GM12801 (cell line): ENCODE measurements around the gene ZNF330.

Experiments
- TF ChIP-seq, protein P1 (sequence below): IDR thresholded peaks from one replicate; pipeline ENCODE4 v1.5.1; 2011; ENCODE audit warnings: control low read depth; ENCODE audit not compliant: insufficient read length; ENCODE audit errors: extremely low read depth

ZNF330 gene

GRCh38 chr4:141220691-141221659, at the start of gene ZNF330:
Gene ZNF330, plus strand, starts transcription at chr4:141220895. Its CDS starts 1,477 bp downstream, at chr4:141222372.
- TF ChIP-seq, protein P1, sequence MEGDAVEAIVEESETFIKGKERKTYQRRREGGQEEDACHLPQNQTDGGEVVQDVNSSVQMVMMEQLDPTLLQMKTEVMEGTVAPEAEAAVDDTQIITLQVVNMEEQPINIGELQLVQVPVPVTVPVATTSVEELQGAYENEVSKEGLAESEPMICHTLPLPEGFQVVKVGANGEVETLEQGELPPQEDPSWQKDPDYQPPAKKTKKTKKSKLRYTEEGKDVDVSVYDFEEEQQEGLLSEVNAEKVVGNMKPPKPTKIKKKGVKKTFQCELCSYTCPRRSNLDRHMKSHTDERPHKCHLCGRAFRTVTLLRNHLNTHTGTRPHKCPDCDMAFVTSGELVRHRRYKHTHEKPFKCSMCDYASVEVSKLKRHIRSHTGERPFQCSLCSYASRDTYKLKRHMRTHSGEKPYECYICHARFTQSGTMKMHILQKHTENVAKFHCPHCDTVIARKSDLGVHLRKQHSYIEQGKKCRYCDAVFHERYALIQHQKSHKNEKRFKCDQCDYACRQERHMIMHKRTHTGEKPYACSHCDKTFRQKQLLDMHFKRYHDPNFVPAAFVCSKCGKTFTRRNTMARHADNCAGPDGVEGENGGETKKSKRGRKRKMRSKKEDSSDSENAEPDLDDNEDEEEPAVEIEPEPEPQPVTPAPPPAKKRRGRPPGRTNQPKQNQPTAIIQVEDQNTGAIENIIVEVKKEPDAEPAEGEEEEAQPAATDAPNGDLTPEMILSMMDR: no peak

DNA sequence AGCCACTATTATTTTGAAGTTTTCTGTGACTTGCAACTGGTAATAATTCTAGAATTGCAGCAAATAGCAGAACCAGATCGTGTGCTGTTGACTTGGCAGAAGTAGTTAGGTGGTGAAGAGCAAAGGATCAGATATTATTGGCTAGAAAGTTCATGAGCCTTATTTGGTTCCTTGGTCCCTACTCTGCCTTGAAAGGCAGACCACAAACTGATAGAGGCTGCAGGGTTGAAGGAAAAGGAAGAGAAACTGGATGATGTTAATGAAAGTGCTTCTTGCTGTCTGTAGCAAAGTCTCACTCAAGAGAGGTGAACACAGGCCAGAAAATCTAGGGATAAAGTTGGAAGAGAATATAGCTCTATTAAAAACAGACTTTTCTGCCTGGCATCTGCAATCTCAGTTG, 46.2 kb upstream of the ZNF330 start:
- TF ChIP-seq, protein P1: no peak

- TF ChIP-seq, protein P1: no peak
These were observed 43.5 kb upstream of the ZNF330 start for GRCh38 chr4:141177171-141177570.

GRCh38 chr4:141179474-141180373, 41.0 kb upstream of the ZNF330 start:
- TF ChIP-seq, protein P1: no peak

DNA sequence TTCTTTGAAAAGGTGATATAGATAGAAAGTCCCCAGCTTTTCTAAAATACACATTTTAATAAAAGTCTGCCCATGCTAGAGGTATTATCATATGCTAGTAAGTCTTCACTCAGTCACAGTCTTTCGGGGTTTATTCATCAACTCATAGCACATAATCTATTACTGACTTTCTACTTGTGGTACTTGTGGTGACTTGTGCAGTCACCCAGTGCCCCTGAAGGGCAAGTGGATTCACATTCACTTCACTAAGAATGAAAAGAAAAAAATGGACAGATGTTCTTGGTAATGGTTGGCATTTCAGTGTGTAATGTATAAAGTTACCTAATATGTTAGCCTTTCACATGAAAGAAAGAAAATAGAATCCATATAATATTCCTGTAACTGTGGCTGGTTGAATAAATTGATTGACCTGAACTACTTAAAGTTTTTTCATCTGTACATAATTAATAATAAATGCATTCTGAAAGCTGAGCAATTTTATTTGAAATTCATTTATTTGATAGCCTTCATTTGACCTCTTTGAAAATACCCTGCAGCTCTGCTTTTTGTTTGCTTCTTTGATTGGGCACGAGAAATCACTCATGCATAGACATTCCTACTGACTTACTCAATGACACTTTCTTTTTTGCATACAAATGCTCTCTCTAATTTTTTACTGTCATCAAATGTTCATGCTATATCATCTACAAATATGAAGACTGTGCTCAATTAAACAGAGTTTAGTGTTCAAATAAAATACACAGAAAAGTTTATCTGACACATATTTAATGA, 39.5 kb upstream of the ZNF330 start:
- TF ChIP-seq, protein P1: no peak

GRCh38 chr4:141192564-141192963, 28.1 kb upstream of the ZNF330 start:
- TF ChIP-seq, protein P1: no peak
